Heart left ventricle (tissue), 16 donors: ENCODE data around the gene SMIM12. TPM values are rescaled to one million over a fixed set of nuclear protein-coding genes. Genes with fewer than 3 reads are reported as not detected.

Source experiments
- ATAC-seq, 4 donors: fragments of 200-7000 bp; cut with Tn5 transposase; one replicate each; pipeline ENCODE4 v1.9.1; 2020 to 2022; ENCODE audit warnings: moderate library complexity in 4 of 4, mild to moderate bottlenecking in 3 of 4, moderate number of reproducible peaks in 1 of 4
- DNase-seq, 5 donors: peaks; one replicate each; pipeline ENCODE4 v3.0.0-alpha.2; 2020
- H3K27ac ChIP-seq, 12 donors: fragments of 200-600 bp; sonication (generic) in 4 of 12; one replicate each; pipeline versions ENCODE4 v1.5.0 to v1.8.0; 2016 to 2022; ENCODE audit warnings: mild to moderate bottlenecking in 2 of 12
- H3K27me3 ChIP-seq, 9 donors: fragments of 200-600 bp; sonication (generic) in 2 of 9; one replicate each; pipeline versions ENCODE4 v1.5.1 to v1.8.0; 2016 to 2022; ENCODE audit warnings: mild to moderate bottlenecking in 3 of 9
- H3K36me3 ChIP-seq, 9 donors: fragments of 200-600 bp; sonication (generic) in 2 of 9; one replicate each; pipeline versions ENCODE4 v1.5.0 to v1.8.0; 2018 to 2022; ENCODE audit warnings: mild to moderate bottlenecking in 2 of 9
- H3K4me1 ChIP-seq, 12 donors: fragments of 200-600 bp; sonication (generic) in 4 of 12; one replicate each; pipeline versions ENCODE4 v1.5.0 to v1.8.0; 2016 to 2022; ENCODE audit warnings: mild to moderate bottlenecking in 3 of 12
- H3K4me3 ChIP-seq, 12 donors: fragments of 200-600 bp; sonication (generic) in 4 of 12; one replicate each; pipeline versions ENCODE4 v1.5.0 to v1.8.0; 2017 to 2022; ENCODE audit warnings: mild to moderate bottlenecking in 9 of 12, moderate library complexity in 4 of 12
- H3K9me3 ChIP-seq, 12 donors: fragments of 200-600 bp; sonication (generic) in 4 of 12; one replicate each; pipeline versions ENCODE4 v1.5.0 to v1.8.0; 2016 to 2022; ENCODE audit warnings: mild to moderate bottlenecking in 1 of 12
- CTCF ChIP-seq, 12 donors: fragments of 200-600 bp; sonication (generic) in 4 of 12; IDR thresholded peaks; one replicate each; pipeline versions ENCODE4 v1.5.0 to v1.8.0; 2018 to 2022; ENCODE audit warnings: antibody characterized with exemption in 12 of 12, mild to moderate bottlenecking in 5 of 12
- POLR2A ChIP-seq, 2 donors: fragments of 450-650 bp; IDR thresholded peaks; one replicate each; pipeline ENCODE4 v1.6.1; 2017; ENCODE audit warnings: antibody characterized with exemption in 2 of 2, mild to moderate bottlenecking in 2 of 2, moderate library complexity in 2 of 2
- WGBS, 4 donors: extraction: QIAGEN DNeasy Blood & Tissue Kit in 2 of 4; methylation state at CpG; one replicate each; pipeline versions ENCODE4 v1.1.5 to v1.1.7; 2013 to 2018; 5-methylcytosine and 5-hydroxymethylcytosine counted together
- intact Hi-C, 10 donors: fragments of 100-400 bp; cut with DNase I; formaldehyde crosslinking; loops; one replicate each; pipeline versions ENCODE4 v1.11.1 to v1.14.2; 2022
- polyA plus RNA-seq, 2 donors: library from polyadenylated mRNA; stranded (reverse); fragments of 200-250 nt; gene quantifications; one replicate each; pipeline ENCODE4 v1.2.3, GENCODE V29; 2013
- total RNA-seq, 9 donors: library from RNA; depleted of rRNA in 2 of 9; stranded (reverse); fragments of >200 nt in 2 of 9; fragmentation: NEBNext Ultra II Directional in 3 of 9; extraction: Animal tissue kit (Norgen Biotek cat#: 25700) in 3 of 9; gene quantifications; one replicate each; pipeline versions ENCODE4 v1.1.0 to v1.2.4, GENCODE V29; 2016 to 2023
- donor health status: ischemic (EF 13 %, LVEDD 7.1; RV severe dilation, severe dysfunction).
- donor health status: healthy with polysubstance abuse.
- donor health status: DM: no; HTN: yes; CAD: no.
- donor health status: DM: no; HTN: no; CAD: no.
- donor health status: ischemic (EF 25% LVEDD 6.9; RV normal size, moderate dysfunction).
- donor health status: ischemic (EF 25% LVEDD 5.7; RV mildly dilated, moderate dysfunction).
- donor health status: healthy.
- donor health status: DM: yes; HTN: yes; CAD: no.
- donor health status: ischemic (EF 35%, LVEDD 5.7; RV mildly dilated, moderate dysfunction).
- donor health status: nonischemic (EF 11% LVEDD 7.7; RV severe dilation, severe dysfunction).
- donor health status: DM: yes; HTN: yes; CAD: no.
- donor health status: PGD.
- donor health status: ischemic (EF 29% LVEDD 5.4; RV normal size, mild dysfunction).
- donor health status: nonischemic (EF 23%, LVEDD 6.1; RV moderate dilation, normal function).

SMIM12 gene
- total and polyA plus RNA-seq, 11 donors: 16.1 to 98.5 (median 37.8) TPM

GRCh38 chr1:34808051-34808810 is 51.3 kb downstream of the SMIM12 start:
- no peak overlapping the region for H3K27ac ChIP-seq
- no peak overlapping the region for H3K4me3 ChIP-seq
- ATAC-seq (peak in 1 of 4 donors; percentile 34), DNase-seq (no peak)
- H3K4me1 ChIP-seq: peaks cover 0 to 10% (median 0%) of the 10 kb centered on the region in 12 donors
- H3K36me3 ChIP-seq: peaks cover 0 to 9% (median 0%) of the 10 kb centered on the region in 9 donors
- no peak for TF ChIP-seq CTCF (IDR thresholded peaks at IDR 0.05)
- TF ChIP-seq POLR2A (IDR thresholded peaks at IDR 0.05): no peak
- H3K9me3 ChIP-seq: peaks cover 0 to 12% (median 0%) of the 10 kb centered on the region in 12 donors
- 82 to 91% (median 86%) methylated on average over 7 to 9 of the region's 9 CpGs for WGBS, 4 donors
- no peaks in the 10 kb centered on the region for H3K27me3 ChIP-seq
- intact Hi-C loops: no loop called here

- Histone ChIP-seq H3K4me1 (peaks cover 0 to 10% (median 0%) of the 10 kb centered on the region in 12 donors), H3K36me3 (peaks cover 0 to 9% (median 0%) of the 10 kb centered on the region in 9 donors), H3K9me3 (peaks cover 0 to 14% (median 0%) of the 10 kb centered on the region in 12 donors), H3K4me3 (no peak overlapping the region), H3K27ac (no peak overlapping the region), H3K27me3 (no peaks in the 10 kb centered on the region)
- DNase-seq (no peak), ATAC-seq (no peak)
- no peak for TF ChIP-seq CTCF (IDR thresholded peaks at IDR 0.05)
- TF ChIP-seq POLR2A (IDR thresholded peaks at IDR 0.05): no peak
- 47 to 75% (median 52%) methylated on average over 3 of the region's 3 CpGs for WGBS, 4 donors
- intact Hi-C loops: no loop called here
These were observed 53.2 kb downstream of the SMIM12 start for GRCh38 chr1:34806396-34806795.

GRCh38 chr1:34803770-34804169 is 55.8 kb downstream of the SMIM12 start:
- TF ChIP-seq CTCF (IDR thresholded peaks at IDR 0.05) (no peak), POLR2A (IDR thresholded peaks at IDR 0.05) (no peak)
- Histone ChIP-seq H3K36me3 (no peaks in the 10 kb centered on the region), H3K4me1 (peaks cover 0 to 23% (median 4%) of the 10 kb centered on the region in 12 donors), H3K4me3 (no peak overlapping the region), H3K27me3 (no peaks in the 10 kb centered on the region), H3K27ac (no peak overlapping the region), H3K9me3 (peaks cover 0 to 14% (median 0%) of the 10 kb centered on the region in 12 donors)
- no peak for DNase-seq
- WGBS, 4 donors: 95 to 98% (median 97%) methylated on average over 3 of the region's 3 CpGs
- no peak for ATAC-seq
- intact Hi-C loops: no loop called here

Other genes starting within 250 kb of the SMIM12 start
- gene GJB5, start 104.7 kb downstream of the SMIM12 start, total RNA-seq: not detected
- not detected for gene GJB5, start 104.7 kb downstream of the SMIM12 start, polyA plus RNA-seq
- gene GJB4, start 100.0 kb downstream of the SMIM12 start, total RNA-seq: not detected
- not detected for gene GJB4, start 100.0 kb downstream of the SMIM12 start, polyA plus RNA-seq
- not detected for gene GJB3, start 78.5 kb downstream of the SMIM12 start, total RNA-seq
- gene GJB3, start 78.5 kb downstream of the SMIM12 start, polyA plus RNA-seq: not detected
- gene GJA4, start 66.8 kb downstream of the SMIM12 start, total RNA-seq: 10 to 100 TPM; 14.2 to 78.0 (median 22.6) TPM
- gene GJA4, start 66.8 kb downstream of the SMIM12 start, polyA plus RNA-seq: 10 to 100 TPM; 23.0 to 36.9 TPM
- gene DLGAP3, start 69.9 kb upstream of the SMIM12 start, total RNA-seq: under 1 TPM in 2 of 9 donors, not detected in 7; 0.07 to 0.51 TPM
- gene DLGAP3, start 69.9 kb upstream of the SMIM12 start, polyA plus RNA-seq: under 1 TPM in 1 of 2 donors, not detected in 1; 0.10 TPM
- 10 to 100 TPM in 4 of 9 donors, 1 to 10 TPM in 5; 4.0 to 19.9 (median 8.6) TPM for gene TMEM35B, start 125.6 kb upstream of the SMIM12 start, total RNA-seq
- 10 to 100 TPM; 12.3 to 19.5 TPM for gene TMEM35B, start 125.6 kb upstream of the SMIM12 start, polyA plus RNA-seq
- gene ZMYM6, start 172.2 kb upstream of the SMIM12 start, total RNA-seq: 10 to 100 TPM in 7 of 9 donors, 1 to 10 TPM in 2; 6.1 to 19.7 (median 14.5) TPM
- 10 to 100 TPM in 1 of 2 donors, 1 to 10 TPM in 1; 9.1 to 11.3 TPM for gene ZMYM6, start 172.2 kb upstream of the SMIM12 start, polyA plus RNA-seq
- 1 to 10 TPM; 3.8 to 9.7 (median 7.4) TPM for gene ZMYM1, start 219.6 kb upstream of the SMIM12 start, total RNA-seq
- gene ZMYM1, start 219.6 kb upstream of the SMIM12 start, polyA plus RNA-seq: 1 to 10 TPM; 2.0 to 3.7 TPM